RWPE1 (cell line): ENCODE results near the gene JMJD1C.

Source experiments
- CTCF ChIA-PET: fragments of 350-600 bp; sonication (Branson Sonifier 250); formaldehyde crosslinking; extraction: SDS; loops from one replicate; lab custom pipeline; 2021; lab: Yijun Ruan, JAX
- POLR2A ChIA-PET: fragments of 400-600 bp; formaldehyde crosslinking; extraction: SDS; loops from one replicate; lab custom pipeline; 2020; ENCODE audit warnings: antibody characterized with exemption; ENCODE audit not compliant: low non-redundant PET; lab: Yijun Ruan, JAX
- DNase-seq: peaks from one replicate; pipeline ENCODE4 v3.0.0; 2012; ENCODE audit warnings: low spot score
- H3K27ac ChIP-seq: fragments of 450-650 bp; 2 replicates; pipeline ENCODE4 v1.5.1; 2017
- TF ChIP-seq, protein P1 (sequence below): fragments of 450-650 bp; conservative IDR thresholded peaks from 2 replicates; pipeline ENCODE4 v1.5.1; 2017; ENCODE audit warnings: low read depth, mild to moderate bottlenecking

JMJD1C gene

DNA sequence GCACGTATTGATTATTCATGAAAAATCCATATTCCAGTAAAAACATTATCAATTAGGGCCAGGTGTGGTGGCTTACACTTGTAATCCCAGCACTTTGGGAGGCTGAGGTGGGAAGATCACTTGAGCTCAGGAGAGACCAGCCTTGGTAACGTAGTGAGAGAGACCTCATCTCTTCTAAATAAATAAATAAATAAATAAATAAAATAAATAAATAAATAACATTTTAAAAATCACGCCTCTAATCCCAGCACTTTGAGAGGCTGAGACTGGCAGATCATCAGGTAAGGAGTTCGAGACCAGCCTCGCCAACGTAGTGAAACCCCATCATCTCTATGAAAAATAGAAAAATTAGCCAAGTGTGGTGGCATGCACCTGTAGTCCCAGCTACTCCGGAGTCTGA, 300.5 kb downstream of the JMJD1C start:
- ChIA-PET CTCF (interaction anchor here (3.0 kb wide), 1 partner anchor 554 kb away, joined by 33 read pairs; no protein-coding TSS in a partner anchor), POLR2A (no interaction called here)

DNA sequence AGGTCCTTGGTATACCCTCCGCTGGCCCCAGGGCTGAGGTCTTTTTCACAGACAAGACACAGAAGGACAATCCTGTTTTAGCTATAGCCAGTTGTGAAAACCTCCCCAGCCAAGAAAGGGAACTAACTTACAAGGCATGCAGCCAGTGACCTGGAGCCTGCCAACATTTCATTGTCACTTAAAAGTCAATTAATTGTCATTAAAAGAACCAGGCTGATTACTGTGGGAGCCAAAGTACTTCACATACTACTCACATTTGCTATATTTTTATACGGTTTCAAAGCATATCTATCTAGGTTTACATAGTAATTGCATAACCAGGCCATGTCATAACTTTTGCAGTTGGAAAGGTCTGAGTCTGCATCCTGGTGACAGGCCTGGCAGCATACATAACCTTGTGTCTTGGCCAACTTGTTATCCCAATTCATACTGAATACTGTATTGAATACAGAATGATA, 301.6 kb downstream of the JMJD1C start:
- POLR2A ChIA-PET = no interaction called here
- H3K27ac ChIP-seq = no peak overlapping the region
- CTCF ChIA-PET = interaction anchor here (0.6 kb wide), 1 partner anchor 610 kb away, joined by 4 read pairs; no protein-coding TSS in a partner anchor
- TF ChIP-seq, protein P1, sequence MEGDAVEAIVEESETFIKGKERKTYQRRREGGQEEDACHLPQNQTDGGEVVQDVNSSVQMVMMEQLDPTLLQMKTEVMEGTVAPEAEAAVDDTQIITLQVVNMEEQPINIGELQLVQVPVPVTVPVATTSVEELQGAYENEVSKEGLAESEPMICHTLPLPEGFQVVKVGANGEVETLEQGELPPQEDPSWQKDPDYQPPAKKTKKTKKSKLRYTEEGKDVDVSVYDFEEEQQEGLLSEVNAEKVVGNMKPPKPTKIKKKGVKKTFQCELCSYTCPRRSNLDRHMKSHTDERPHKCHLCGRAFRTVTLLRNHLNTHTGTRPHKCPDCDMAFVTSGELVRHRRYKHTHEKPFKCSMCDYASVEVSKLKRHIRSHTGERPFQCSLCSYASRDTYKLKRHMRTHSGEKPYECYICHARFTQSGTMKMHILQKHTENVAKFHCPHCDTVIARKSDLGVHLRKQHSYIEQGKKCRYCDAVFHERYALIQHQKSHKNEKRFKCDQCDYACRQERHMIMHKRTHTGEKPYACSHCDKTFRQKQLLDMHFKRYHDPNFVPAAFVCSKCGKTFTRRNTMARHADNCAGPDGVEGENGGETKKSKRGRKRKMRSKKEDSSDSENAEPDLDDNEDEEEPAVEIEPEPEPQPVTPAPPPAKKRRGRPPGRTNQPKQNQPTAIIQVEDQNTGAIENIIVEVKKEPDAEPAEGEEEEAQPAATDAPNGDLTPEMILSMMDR = no peak
- DNase-seq = no peak

More for the DNA sequence above, 300.5 kb downstream of the JMJD1C start:
- TF ChIP-seq, protein P1 = no peak
- H3K27ac ChIP-seq = no peak overlapping the region
- no peak for DNase-seq

DNA sequence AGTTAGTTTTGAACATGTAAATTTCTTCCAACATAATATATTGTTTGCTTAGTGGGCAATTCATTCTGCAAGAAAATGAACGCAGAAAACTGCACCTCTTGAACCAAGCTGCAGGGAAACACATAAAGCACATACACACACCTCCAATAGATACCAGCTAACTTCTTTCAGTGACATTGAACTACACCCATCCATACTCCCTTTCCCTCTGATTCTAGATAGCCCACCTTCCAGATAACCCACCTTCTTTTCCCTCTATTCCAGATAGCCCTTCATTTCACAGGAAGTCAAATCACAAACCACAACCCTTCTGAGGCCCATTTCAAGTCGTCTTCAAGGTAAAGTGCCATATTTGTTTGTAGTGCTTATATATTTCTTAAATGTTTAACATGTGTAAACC, 304.2 kb downstream of the JMJD1C start:
- ChIA-PET POLR2A (no interaction called here), CTCF (no interaction called here)

DNA sequence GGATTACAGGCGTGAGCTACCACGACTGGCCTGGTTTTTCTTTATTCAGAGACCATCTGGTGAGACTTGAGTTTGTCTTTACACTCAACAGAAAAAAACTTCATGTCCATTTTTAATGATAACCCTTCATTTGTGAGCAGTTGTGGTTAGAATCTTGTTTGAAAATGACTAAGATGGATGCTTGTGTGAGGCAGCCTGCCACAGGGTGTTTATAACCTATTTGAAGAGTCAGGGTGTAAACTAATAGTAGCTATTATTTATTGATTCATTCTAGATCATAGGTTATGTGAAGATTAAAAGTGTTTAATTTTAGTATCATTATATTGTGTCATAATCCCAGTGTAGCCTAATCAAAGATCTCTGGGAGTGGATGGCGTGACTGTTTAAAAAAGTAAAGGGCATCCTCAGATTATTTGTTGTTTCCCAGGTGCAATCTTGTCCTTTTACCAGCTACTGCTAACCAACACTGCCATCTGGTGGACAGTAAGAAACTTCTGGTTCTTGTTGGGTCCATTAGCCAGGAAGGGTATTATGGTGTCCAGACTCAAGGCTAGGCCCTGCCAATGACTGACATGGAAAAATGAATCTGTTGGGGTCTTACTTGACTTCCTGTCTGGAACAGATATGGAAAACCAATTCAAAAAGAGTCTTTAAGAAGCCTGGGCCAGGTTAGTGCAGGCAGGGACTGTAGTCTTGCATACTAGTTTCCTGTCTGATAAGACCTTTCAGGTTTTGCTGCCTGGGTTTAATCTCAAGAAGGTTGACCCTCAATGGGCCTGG, 307.7 kb downstream of the JMJD1C start:
- CTCF ChIA-PET = interaction anchor here (0.7 to 3.1 kb wide), 13 partner anchors 9 to 720 kb away, joined by 3 to 16 read pairs (median 6); no protein-coding TSS in a partner anchor
- no peak overlapping the region for H3K27ac ChIP-seq
- POLR2A ChIA-PET = no interaction called here
- TF ChIP-seq, protein P1 = peak; percentile 79
- peak; percentile 64 for DNase-seq

More for the DNA sequence above, 304.2 kb downstream of the JMJD1C start:
- TF ChIP-seq, protein P1 = no peak
- DNase-seq = no peak
- H3K27ac ChIP-seq = no peak overlapping the region

DNA sequence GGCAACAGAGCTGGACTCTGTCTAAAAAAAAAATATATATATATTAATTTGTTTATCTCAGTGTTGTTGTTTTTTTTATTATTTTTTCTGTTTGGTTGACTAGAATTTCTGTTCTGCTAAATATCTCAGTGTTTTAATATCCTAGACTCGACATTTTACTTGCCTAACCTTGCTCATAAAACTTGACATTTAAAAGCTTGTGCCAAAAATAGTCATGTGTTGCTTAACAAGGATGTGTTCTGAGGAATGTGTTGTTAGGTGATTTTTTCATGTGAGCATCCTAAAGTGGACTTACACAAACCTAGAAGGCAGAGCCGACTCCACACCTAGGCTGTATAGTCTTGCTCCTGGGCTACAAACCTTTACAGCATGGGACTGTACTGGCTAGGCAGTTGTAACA, 309.5 kb downstream of the JMJD1C start:
- ChIA-PET POLR2A (no interaction called here), CTCF (interaction anchor here (0.6 to 1.0 kb wide), 2 partner anchors 16 to 152 kb away, joined by 3 to 4 read pairs; no protein-coding TSS in a partner anchor)
- no peak for DNase-seq
- TF ChIP-seq, protein P1 = no peak
- no peak overlapping the region for H3K27ac ChIP-seq

DNA sequence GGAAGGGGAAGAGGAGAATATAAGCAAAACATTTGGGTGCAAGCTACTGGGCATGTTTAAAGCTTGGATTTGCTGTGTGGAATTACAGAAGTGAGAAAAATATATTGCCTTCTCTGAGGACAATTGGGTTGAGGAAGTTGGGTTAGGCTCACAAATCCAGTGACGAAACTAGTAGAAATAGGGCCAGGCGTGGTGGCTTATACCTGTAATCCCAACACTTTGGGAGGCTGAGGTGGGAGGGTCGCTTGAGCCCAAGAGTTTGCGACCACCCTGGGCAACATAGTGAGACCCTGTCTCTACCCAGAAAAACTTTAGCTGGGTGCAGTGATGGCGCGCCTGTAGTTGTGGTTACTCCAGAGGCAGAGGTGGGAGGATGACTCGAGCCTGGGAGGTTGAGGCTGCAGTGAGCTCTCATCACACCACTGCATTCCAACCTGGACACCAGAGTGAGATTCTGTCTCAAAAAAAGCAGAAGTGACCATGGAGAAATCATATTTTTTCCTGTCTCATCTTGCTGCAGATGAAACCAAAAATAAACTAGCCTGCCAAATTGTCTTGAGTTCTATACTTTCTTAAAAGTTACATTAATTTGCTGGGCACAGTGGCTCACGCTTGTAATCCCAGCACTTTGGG, 310.3 kb downstream of the JMJD1C start:
- TF ChIP-seq, protein P1 = no peak
- DNase-seq = no peak
- POLR2A ChIA-PET = no interaction called here
- no peak overlapping the region for H3K27ac ChIP-seq
- CTCF ChIA-PET = interaction anchor here (0.6 to 1.0 kb wide), 2 partner anchors 151 to 738 kb away, joined by 3 to 4 read pairs; no protein-coding TSS in a partner anchor
